GM19467 (cell line): ENCODE results near the gene TSR3.

Experiments used
- ATAC-seq: cut with Tn5 transposase; IDR thresholded peaks from one replicate; pipeline ENCODE4 v1.9.1; 2021; ENCODE audit warnings: mild to moderate bottlenecking, moderate library complexity; ENCODE audit not compliant: unreplicated experiment

Gene TSR3

DNA sequence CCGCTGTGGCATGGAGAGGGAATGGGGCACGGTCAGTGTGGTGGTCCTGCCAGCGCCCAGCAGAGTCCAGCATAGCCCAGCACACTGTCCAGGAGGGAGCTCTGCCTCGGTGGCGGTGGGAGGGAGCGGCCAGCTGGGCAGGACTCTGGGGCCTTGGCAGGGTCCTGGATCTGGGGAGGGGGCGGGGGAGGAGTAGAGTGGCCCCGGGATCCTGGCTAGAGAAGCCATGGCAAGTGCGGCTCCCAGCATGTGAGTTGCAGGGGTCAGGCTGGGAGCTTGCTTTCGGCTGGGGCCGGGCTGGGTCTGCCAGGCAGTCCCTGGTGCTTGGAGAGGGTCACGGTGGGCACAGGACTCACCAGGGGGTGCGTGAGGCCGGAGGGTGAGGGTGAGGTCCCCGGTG, 3.9 kb upstream of the TSR3 start:
- no peak for ATAC-seq

DNA sequence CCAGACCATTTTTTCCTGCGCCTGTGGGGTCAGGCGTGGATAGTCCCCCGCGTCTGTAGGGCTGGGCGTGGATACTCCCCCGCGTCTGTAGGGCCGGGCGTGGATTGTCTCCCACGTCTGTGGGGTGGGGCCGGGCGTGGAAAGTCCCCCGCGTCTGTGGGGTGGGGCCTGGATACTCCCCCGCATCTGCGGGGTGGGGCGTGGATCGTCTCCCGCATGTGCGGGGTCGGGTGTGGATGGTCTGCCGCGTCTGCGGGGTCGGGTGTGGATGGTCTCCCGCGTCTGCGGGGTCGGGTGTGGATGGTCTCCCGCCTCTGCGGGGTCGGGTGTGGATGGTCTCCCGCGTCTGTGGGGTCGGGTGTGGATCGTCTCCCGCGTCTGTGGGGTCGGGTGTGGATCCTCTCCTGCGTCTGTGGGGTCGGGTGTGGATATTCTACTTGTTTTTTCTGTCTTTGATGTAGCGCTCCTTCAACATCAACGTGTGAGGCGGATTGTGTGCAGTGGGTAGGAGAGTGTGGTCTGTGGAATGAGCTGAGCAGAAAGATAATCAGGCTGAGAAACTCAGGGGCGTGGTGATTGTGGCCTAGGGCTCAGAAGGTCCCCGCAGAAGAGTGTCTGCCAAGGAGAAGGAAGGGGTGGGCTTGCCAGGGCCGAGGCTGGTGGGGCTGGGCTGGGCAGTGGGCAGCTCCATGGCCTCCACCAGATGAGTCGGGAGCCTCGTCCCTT, 3.3 kb upstream of the TSR3 start:
- ATAC-seq, result no peak

DNA sequence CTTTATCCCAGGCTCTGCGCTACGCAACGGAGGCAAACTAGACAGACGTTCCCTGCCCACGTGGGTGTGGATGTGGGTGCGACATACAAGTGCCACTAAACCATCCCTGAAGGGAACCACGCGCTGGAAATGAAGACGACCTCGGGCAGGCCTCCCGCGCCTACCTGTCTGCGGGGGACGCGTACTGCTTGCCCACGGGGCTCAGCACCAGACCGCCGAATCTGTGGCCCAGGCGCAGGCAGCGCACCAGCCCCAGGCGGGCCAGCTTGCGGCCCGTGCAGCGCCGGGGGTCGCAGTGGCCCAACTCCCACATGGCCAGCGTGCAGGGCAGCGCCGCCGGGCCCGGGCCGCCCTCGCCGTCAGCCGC, 480 bp downstream of the TSR3 start:
- peak; percentile 5 for ATAC-seq

DNA sequence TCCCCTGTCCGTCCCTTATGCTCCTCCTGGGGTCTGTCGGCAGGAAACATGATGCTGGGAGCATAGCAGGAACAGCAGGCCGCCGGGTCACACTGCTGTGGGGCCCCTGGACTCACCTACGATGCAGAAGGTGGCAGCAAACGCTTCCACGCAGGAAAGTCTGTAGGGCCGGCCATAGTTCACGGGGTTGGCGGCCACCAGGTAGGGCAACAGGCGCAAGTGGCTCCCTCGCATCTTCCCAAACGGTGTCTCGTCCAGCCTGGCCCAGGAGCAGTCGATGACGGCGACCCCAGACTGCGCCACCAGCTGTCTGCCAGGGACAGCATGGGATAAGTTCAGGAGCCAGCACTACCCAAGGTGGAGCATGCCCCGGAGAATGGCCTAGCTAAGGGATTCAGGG, 987 bp downstream of the TSR3 start:
- ATAC-seq, result no peak

DNA sequence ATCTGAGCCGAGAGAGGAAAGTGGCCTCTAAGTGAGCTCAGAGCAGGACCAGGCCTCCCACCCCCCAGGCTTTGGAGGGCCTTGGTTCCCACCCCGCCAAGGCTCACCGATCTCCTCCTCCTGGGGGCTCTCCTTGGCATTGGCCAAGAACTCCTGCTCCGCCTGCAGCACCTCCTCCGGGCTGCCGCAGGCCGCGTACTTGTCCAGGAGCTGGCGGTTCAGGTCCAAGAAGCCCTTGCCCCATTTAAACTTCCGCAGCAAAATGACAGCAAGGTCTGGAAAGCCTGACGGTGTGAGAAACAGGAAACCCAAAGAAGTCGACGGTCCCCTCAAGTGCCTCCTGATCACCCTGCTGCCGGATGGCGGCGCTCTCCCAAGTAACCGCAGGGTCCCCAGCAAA, 1.7 kb downstream of the TSR3 start:
- no peak for ATAC-seq

DNA sequence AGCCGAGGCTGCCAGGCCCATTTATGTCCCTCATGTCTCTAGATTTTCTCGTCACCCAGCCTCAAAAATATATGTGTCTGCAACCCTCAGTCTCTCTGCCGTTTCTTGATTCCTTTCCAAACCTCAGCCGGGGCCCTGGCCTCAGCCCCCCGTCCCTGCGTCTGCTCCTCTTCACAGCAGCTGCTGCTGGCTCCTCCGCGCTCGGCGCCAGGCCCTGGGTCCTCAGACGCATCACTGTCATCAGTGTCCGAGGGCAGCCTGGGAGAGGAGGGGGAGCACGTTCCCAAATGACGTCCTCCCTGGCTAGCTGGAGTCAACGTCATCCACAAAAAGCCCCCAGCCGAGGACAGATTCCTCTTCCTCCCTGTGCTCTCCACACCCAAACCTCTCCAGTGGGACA, 2.3 kb downstream of the TSR3 start:
- no peak for ATAC-seq

DNA sequence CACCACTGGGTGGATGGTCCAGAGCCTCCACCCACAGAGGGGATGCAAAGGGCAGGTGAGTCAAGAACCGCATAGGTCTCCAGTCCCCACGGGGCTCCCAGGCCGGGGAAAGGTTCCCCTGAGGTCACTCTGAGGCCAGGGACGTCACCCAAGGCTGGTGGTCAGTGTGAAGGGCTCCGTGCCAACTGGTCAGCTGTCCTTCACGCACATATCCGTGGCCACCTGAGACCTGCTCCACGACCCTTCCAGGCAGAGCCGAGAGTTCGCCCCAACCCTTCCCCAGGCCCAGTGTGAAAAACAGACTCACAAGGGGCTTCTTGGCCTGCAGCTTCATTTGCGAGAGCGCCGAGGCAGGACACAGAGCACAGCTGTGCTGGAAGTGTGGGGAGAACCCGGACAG, 2.8 kb downstream of the TSR3 start:
- ATAC-seq, result no peak

DNA sequence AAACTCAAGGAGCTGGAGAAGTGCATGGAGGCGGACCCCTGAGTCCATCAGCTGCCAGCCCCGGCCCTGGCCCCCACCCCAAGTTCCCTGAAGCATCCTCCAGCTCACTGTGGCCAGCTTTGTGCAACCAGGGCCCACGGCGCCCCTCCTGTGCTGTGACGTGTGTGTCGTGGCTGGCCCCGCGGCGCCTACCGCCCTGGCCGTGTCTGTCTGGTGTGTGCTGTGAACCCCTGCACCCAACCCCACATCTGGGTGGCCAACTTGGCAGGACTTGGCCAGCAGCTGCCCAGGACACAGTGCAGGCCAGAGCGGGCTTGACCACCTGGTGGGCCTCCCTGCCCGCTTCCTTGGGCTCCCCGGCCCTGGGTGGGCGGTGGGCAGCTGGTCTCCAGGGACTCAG, 3.2 kb downstream of the TSR3 start:
- no peak for ATAC-seq

DNA sequence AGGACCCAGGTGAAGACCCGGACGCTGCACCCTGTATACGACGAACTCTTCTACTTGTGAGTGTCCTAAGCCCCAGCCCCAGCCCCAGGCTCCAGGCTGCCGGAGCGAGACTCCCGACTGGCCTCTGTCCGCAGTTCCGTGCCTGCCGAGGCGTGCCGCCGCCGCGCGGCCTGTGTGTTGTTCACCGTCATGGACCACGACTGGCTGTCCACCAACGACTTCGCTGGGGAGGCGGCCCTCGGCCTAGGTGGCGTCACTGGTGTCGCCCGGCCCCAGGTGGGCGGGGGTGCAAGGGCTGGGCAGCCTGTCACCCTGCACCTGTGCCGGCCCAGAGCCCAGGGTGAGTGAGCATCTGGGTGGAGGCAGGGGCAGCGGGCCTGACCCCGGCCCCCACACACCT, 3.7 kb downstream of the TSR3 start:
- no peak for ATAC-seq

DNA sequence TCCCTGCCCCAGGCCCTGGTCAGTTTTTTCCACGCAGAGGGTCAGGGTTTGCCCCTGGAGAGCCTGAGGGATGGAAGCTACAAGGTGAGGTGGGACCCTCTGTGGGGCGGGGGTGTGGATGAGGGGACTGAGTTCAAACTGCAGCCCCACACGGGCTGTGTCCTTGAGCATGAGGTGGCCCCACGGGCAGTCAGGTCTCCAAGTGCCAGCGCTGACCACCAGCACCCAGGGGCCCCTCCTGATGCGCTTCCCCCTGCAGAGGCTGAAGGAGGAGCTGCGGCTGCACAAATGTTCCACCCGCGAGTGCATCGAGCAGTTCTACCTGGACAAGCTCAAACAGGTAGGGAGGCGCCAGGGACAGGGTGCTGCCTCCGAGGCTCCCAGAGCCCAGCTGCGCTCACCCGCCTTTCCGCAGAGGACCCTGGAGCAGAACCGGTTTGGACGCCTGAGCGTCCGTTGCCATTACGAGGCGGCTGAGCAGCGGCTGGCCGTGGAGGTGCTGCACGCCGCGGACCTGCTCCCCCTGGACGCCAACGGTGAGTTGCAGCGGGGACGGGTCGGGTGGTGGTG, 4.3 kb downstream of the TSR3 start:
- no peak for ATAC-seq

DNA sequence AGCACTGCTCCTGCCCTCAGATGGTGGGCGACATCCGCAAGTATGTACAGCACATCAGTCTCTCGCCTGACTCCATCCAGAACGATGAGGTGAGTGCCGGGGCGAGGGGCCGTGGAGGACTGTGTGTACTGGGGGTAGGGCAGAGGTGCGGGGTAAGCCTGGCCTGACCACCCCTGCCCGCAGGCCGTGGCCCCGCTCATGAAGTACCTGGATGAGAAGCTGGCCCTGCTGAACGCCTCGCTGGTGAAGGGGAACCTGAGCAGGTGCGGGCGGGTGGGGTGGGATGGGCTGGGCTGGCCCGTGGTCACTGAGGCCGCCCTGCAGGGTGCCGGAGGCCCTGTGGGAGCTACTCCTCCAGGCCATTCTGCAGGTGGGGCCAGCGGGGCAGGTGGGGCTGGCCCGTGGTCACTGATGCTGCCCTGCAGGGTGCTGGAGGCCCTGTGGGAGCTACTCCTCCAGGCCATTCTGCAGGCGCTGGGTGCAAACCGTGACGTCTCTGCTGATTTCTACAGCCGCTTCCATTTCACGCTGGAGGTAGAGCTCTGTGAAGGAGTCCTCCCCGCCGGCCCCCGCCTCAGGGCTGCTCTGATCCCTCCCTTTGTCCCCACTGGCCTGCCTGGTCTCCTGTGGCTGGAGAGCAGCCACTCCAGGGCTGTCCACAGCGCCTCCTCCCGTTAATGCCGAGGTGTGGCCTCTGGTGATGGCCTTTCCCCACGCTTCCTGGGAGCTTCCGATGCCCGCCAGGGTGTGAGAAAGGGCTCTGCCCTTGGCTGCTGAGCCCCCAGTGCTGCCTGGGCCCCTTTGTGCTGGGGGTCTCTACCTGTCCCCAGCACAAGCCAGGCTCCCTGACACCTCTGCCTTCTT, 5.0 kb downstream of the TSR3 start:
- no peak for ATAC-seq

DNA sequence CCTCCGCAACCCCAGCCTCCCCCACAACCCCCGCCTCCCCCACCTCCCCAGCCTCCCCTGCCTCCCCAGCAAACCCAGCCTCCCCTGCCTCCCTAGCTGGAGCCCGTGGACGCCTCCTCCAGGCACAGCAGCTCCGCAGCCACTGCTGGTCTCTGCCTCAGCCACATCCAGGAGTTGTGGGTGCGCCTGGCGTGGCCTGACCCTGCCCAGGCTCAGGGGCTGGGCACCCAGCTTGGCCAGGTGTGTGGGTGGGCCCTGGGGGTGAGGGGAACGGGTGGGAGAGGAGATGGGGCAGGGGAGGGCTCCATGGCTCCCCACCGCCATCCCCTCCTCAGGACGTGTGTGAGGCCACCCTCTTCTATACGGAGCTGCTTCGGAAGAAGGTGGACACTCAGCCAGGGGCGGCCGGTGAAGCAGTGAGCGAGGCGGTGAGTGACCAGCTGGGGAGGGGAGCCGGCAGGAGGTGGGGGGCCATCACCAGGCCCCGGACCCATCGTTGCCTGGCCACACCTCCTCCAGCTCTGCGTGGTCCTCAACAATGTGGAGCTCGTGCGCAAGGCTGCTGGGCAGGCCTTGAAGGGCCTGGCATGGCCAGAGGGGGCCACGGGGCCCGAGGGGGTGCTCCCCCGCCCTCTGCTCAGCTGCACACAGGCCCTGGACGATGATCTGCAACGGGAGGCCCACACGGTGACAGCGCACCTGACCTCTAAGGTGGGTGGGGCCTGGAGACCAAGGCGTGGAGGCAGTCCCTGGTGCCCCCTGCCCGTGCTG, 5.8 kb downstream of the TSR3 start:
- no peak for ATAC-seq

DNA sequence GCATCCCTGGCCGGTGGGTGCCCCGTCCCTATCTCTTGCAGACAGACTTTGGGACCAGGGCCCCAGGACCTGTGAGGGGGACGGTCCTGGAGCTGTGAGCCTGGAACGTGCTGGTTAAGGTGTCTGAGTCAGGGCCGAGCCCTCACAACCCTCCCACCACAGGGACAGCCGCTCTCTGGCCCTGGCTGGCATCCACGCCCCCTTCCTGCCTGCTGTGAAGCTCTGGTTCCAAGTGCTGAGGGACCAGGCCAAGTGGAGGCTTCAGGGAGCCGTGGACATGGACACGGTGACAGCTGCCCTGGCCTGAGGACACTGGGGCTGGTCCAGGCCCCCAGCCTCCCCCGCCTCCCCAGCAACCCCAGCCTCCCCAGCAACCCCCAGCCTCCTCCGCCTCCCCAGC, 6.6 kb downstream of the TSR3 start:
- ATAC-seq, result no peak

DNA sequence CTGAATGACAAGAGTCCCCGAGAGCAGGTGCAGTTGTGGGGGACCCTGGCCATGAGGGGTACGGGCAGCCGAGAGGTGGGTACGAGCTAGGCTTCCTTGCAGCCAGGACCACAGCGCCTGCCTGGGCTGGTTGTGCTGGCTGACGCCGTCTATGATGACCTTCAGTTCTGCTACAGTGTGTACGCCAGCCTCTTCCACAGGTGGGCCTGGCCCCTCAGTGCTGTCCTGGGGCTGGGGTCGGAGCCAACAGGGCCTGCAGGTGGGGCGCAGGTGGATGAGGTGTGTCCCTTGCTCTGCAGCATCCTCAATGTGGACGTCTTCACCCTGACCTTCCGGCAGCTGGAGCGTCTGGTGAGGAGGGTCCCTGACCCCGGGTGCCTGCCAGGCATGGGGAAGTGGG, 7.2 kb downstream of the TSR3 start:
- no peak for ATAC-seq

DNA sequence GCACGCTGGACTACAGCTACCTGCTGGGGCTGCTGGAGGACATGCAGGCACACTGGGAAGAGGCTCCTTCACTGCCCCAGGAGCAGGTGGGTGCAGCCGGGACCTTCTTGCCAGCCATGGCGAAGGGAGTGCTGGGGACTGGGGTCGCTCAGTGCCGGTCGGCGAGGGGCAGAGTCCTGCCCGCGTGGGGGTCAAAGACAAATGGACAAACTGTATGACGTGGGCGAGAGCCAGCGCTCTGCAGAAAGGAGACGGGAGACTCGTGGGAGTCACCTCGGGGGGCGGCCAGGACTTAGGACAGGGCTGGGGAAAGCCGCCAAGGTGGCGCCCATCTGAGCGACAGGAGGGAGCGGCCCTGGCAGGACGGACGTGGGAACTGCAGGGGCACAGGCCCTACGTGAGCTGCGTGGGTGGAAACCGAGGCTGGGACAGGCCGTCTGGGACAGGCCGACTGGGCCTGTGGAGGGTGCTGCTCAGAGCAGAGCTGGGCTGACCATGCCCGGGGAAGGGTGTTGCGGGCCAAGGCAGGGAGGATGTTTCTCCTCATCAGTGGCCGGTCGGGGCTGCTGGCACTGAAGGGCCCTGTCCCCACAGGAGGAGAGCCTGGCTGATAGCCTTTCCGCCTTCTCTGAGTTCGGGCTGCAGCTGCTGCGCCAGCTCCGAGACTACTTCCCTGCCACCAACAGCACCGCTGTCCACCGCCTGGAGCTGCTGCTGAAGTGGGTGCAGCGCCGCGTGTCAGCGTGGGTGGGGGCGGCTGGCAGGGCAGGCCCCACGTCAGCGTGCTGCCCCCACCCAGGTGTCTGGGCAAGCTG, 8.0 kb downstream of the TSR3 start:
- no peak for ATAC-seq

DNA sequence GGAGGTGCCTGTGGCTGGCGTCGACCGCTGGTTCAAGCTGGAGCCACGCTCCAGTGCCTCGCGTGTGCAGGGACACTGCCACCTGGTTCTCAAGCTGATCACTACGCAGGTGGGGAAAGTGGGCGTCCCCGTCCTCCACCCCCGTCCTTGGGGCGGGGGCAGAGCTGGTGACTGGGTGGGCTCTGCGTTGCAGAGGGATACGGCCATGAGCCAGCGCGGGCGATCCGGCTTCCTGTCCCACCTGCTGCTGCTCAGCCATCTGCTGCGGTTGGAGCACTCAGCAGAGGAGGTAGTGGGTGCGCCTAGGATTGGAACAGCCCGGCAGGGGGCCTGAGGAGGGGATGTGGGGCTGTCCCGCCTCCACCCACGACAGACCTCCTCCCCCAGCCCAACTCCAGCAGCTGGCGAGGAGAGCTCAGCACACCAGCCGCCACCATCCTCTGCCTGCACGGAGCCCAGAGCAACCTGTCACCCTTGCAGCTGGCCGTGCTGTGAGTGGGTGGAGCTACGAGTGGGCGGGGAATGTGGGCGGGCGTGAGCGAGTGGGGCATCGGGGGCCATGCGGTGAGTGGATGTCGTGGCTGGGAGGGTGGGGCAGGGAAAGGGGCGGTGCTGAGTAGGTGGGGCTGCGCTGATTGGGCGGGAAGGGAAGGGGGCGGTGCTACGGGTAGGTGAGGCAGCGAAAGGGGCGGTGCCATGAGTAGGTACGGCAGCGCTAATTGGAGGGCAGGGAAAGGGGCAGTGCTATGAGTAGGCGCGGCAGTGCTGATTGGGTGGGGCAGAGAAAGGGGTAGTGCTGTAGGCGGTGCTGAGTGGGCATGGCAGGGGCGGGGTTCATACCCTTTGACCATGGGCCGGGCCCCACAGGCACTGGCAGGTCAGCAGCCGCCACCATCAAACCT, 8.9 kb downstream of the TSR3 start:
- ATAC-seq, result peak; percentile 80

DNA sequence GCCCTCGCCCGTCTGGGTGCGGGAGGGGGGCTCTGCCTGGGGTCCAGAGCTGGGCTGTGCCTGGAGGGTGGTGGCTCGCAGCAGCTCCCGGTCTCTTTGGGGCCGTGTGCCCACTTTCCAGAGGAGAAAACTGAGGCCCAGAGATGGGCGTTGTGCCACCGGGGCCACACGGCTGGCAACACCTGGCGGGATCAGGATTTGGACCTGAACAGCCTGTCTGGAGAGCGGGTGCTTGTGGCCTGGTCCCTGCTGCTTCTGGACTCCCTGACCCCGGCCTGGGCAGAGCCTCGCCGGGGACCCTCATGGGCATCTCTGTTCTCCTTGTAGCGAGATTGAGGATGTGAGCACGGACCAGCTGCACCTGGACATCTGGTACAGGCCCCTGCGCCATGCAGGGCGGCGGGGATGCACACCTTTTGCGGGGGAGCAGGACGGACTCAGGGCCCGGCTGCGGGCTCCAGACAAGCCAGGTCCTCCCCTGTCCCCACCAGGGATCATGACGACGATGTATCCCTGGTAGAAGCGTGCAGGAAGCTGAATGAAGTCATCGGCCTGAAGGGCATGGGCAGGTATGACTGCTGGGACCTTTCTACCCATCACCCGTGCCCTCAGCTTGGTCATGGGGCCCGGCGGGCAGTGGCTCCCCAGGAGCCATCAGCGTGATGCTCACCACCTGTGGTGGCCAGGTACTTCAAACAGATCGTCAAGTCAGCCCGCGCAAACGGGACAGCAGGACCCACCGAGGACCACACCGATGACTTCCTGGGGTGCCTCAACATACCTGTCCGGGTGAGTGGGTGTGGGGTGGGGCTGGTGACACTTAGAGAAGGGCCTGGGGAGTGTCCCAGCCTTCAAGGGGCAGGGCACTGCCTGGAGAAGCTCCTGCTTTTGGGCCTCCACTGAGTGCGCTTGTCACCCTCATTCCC, 9.9 kb downstream of the TSR3 start:
- ATAC-seq, result no peak

DNA sequence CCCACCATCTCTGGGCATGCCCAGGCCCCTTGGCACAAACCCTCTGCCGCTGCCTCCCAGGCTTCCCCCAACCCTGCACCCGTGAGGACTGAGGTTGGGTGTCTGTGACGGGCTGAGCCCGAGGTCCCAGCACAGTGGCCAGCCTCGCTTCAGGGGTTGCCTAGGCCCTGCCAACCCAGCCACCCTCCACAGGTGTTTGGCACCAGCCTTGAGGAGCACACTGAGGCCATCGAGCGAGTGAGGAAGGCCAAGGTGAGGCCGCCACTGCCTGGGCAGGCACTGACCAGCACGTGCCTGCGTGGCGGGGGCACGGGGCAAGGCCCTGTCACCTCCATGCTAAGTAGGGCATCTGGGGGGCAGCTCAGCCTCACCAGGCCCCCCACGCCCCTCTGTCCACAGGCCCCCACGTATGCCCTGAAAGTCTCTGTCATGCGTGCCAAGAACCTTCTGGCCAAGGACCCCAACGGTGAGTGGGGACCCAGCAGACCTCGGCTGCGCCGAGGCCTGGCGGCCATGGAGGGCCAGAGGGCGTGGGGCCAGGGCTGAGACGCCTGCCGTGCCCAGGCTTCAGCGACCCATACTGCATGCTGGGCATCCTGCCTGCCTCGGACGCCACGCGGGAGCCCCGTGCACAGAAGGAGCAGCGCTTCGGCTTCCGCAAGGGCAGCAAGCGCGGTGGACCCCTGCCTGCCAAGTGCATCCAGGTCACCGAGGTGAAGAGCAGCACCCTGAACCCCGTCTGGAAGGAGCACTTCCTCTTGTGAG, 10.8 kb downstream of the TSR3 start:
- ATAC-seq, result no peak
